ENCODE data around the gene BMP8A. TPM values are rescaled to one million over a fixed set of nuclear protein-coding genes. Genes with fewer than 3 reads are reported as not detected.
"Not testable (repeated sequence)": the region's sequence is repeated elsewhere in the genome, so short reads cannot be mapped to it uniquely, and the experiment has no call there.

BMP8A gene
- total RNA-seq, 3 donors from 2014 or later, result 0.33 TPM; not detected in 2

GRCh38 chr1:39525366-39526165, 34.1 kb downstream of the BMP8A start:
- H3K4me3 ChIP-seq, result no peak overlapping the region
- DNase-seq (ENCODE audit: low spot score in 2 of 2), result no peak
- no peak for TF ChIP-seq POLR2A (IDR thresholded peaks at IDR 0.05)
- TF ChIP-seq CTCF (IDR thresholded peaks at IDR 0.05), result no peak
- TF ChIP-seq POLR2AphosphoS5 (IDR thresholded peaks at IDR 0.05), result no peak
- H3K36me3 ChIP-seq, result no peaks in the 10 kb centered on the region
- H3K9me3 ChIP-seq, result no peaks in the 10 kb centered on the region
- H3K27ac ChIP-seq, result no peak overlapping the region
- no peaks in the 10 kb centered on the region for H3K27me3 ChIP-seq
- H3K4me1 ChIP-seq, result no peaks in the 10 kb centered on the region
- intact Hi-C loops (cut with DNase I; ENCODE audit: low total_unique reads), result no loop called here

- intact Hi-C loops (cut with DNase I; ENCODE audit: low total_unique reads), result no loop called here
- no peak for DNase-seq (ENCODE audit: low spot score in 2 of 2)
- TF ChIP-seq POLR2AphosphoS5 (IDR thresholded peaks at IDR 0.05) (no peak), CTCF (IDR thresholded peaks at IDR 0.05) (no peak), POLR2A (IDR thresholded peaks at IDR 0.05) (no peak)
- H3K9me3 ChIP-seq, result no peaks in the 10 kb centered on the region
- H3K27me3 ChIP-seq, result no peaks in the 10 kb centered on the region
- H3K36me3 ChIP-seq, result no peaks in the 10 kb centered on the region
- no peaks in the 10 kb centered on the region for H3K4me1 ChIP-seq
- no peak overlapping the region for H3K27ac ChIP-seq
- H3K4me3 ChIP-seq, result no peak overlapping the region
Observed at GRCh38 chr1:39526466-39527189, 35.2 kb downstream of the BMP8A start.

GRCh38 chr1:39527190-39527579, 35.7 kb downstream of the BMP8A start:
- intact Hi-C loops (cut with DNase I; ENCODE audit: low total_unique reads); H3K4me3 ChIP-seq; H3K36me3 ChIP-seq; H3K27ac ChIP-seq; DNase-seq (ENCODE audit: low spot score in 2 of 2); H3K4me1 ChIP-seq; H3K27me3 ChIP-seq; H3K9me3 ChIP-seq: not testable (repeated sequence)

GRCh38 chr1:39528082-39528481, 36.6 kb downstream of the BMP8A start:
- Histone ChIP-seq H3K27me3 (no peaks in the 10 kb centered on the region), H3K4me1 (no peaks in the 10 kb centered on the region), H3K9me3 (no peaks in the 10 kb centered on the region), H3K36me3 (no peaks in the 10 kb centered on the region), H3K4me3 (no peak overlapping the region), H3K27ac (no peak overlapping the region)
- no peak for DNase-seq (ENCODE audit: low spot score in 2 of 2)
- intact Hi-C loops (cut with DNase I; ENCODE audit: low total_unique reads), result no loop called here
- TF ChIP-seq POLR2A (IDR thresholded peaks at IDR 0.05) (no peak), CTCF (IDR thresholded peaks at IDR 0.05) (no peak), POLR2AphosphoS5 (IDR thresholded peaks at IDR 0.05) (no peak)

GRCh38 chr1:39529901-39530535, 38.6 kb downstream of the BMP8A start:
- DNase-seq (ENCODE audit: low spot score in 2 of 2), result no peak
- intact Hi-C loops (cut with DNase I; ENCODE audit: low total_unique reads), result no loop called here
- TF ChIP-seq POLR2AphosphoS5 (IDR thresholded peaks at IDR 0.05) (no peak), POLR2A (IDR thresholded peaks at IDR 0.05) (no peak), CTCF (IDR thresholded peaks at IDR 0.05) (no peak)
- Histone ChIP-seq H3K36me3 (no peaks in the 10 kb centered on the region), H3K4me3 (no peak overlapping the region), H3K27me3 (no peaks in the 10 kb centered on the region), H3K4me1 (no peaks in the 10 kb centered on the region), H3K27ac (no peak overlapping the region), H3K9me3 (no peaks in the 10 kb centered on the region)
